ENCODE data around the gene CLCA1. TPM values are rescaled to one million over a fixed set of nuclear protein-coding genes. Genes with fewer than 3 reads are reported as not detected.
A peak's percentile ranks its signal among the peaks of the same experiment; 100 is the strongest.
"Not testable (repeated sequence)": the region's sequence is repeated elsewhere in the genome, so short reads cannot be mapped to it uniquely, and the experiment has no call there.

CLCA1 gene
- total and polyA plus RNA-seq, 10 donors = 0.13 TPM; not detected in 9

DNA sequence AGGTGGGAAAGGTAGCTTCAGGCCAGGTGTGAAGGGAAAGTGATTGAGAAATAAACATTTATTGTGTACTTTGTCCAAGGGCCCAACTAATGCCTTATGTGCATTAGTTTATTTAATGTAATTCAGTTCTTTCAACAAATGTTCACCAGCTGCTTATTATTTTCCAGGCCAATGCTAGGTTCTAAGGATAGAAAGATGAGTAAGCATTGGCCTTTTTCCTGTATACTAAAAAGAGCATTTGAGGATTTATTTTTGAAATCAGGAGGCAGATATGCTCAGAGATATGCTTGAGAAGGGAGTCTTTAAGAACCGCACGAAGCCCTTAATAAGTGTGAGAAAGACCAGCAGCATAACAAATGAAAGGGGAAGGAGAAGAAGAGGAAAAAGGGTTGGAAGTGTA lies 32.0 kb downstream of the CLCA1 start:
- H3K27ac ChIP-seq = no peak overlapping the region
- H3K9me3 ChIP-seq = no peaks in the 10 kb centered on the region
- no peak overlapping the region for H3K4me3 ChIP-seq
- peaks cover 0 to 4% (median 0%) of the 10 kb centered on the region in 7 donors for H3K27me3 ChIP-seq (replicated peaks in 1 of 7)
- TF ChIP-seq, protein P1, sequence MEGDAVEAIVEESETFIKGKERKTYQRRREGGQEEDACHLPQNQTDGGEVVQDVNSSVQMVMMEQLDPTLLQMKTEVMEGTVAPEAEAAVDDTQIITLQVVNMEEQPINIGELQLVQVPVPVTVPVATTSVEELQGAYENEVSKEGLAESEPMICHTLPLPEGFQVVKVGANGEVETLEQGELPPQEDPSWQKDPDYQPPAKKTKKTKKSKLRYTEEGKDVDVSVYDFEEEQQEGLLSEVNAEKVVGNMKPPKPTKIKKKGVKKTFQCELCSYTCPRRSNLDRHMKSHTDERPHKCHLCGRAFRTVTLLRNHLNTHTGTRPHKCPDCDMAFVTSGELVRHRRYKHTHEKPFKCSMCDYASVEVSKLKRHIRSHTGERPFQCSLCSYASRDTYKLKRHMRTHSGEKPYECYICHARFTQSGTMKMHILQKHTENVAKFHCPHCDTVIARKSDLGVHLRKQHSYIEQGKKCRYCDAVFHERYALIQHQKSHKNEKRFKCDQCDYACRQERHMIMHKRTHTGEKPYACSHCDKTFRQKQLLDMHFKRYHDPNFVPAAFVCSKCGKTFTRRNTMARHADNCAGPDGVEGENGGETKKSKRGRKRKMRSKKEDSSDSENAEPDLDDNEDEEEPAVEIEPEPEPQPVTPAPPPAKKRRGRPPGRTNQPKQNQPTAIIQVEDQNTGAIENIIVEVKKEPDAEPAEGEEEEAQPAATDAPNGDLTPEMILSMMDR (IDR thresholded peaks at IDR 0.05 in 8 of 11, conservative IDR thresholded peaks at IDR 0.05 in 3 of 11) = no peak
- TF ChIP-seq POLR2A (IDR thresholded peaks at IDR 0.05) = no peak
- TF ChIP-seq POLR2AphosphoS5 (IDR thresholded peaks at IDR 0.05) = no peak
- H3K4me1 ChIP-seq = peaks cover 0 to 32% (median 12%) of the 10 kb centered on the region in 6 donors
- intact Hi-C loops (cut with DNase I; ENCODE audit: low total_unique reads) = loop anchor here (10.0 kb wide), 2 partner anchors 126 to 184 kb away; no protein-coding TSS in a partner anchor
- 84 to 95% (median 91%) methylated on average over 2 of the region's 2 CpGs for WGBS, 5 donors
- no peak for DNase-seq
- no peaks in the 10 kb centered on the region for H3K36me3 ChIP-seq

DNA sequence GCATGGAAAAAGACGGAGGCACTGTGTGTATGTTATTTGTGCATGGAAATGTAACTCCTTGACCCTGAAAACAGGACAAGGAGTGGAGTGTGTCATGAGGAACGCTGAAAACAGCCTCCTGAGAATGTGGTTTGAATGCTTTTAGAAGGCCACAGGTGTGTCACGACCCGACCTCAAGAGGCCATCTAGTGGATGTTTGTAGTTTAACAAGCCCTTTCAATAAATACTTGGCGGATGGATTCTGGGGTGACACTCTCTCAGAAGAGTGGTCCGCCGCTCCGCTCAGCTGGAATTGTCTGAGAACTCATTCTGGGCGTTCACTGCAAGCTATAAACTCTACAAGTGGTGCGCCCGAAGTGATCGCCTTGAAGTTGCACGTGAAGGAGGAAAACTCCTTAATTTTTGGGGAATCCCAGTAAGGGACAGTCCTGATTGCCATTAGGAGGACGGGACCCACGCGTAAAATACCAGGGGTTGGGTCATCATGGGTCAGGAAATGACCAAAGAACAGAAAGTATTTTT lies 33.5 kb downstream of the CLCA1 start:
- not testable (repeated sequence) for H3K9me3 ChIP-seq; H3K27me3 ChIP-seq (replicated peaks in 1 of 7); H3K36me3 ChIP-seq
- 21 to 54% (median 31%) methylated on average over 16 of the region's 16 CpGs for WGBS, 5 donors
- TF ChIP-seq, protein P1 (IDR thresholded peaks at IDR 0.05 in 8 of 11, conservative IDR thresholded peaks at IDR 0.05 in 3 of 11) = peak in 9 of 11 experiments; percentile 42 to 60 (median 56)
- intact Hi-C loops (cut with DNase I; ENCODE audit: low total_unique reads) = loop anchor here (10.0 kb wide), 2 partner anchors 127 to 183 kb away; no protein-coding TSS in a partner anchor
- Histone ChIP-seq H3K4me3 (peak overlapping the region in 5 of 8 donors; percentile 22 to 66 (median 38)), H3K27ac (peak overlapping the region in 6 of 8 donors; percentile 4 to 71 (median 69)), H3K4me1 (peaks cover 0 to 32% (median 12%) of the 10 kb centered on the region in 6 donors)
- DNase-seq = peak; percentile 78

DNA sequence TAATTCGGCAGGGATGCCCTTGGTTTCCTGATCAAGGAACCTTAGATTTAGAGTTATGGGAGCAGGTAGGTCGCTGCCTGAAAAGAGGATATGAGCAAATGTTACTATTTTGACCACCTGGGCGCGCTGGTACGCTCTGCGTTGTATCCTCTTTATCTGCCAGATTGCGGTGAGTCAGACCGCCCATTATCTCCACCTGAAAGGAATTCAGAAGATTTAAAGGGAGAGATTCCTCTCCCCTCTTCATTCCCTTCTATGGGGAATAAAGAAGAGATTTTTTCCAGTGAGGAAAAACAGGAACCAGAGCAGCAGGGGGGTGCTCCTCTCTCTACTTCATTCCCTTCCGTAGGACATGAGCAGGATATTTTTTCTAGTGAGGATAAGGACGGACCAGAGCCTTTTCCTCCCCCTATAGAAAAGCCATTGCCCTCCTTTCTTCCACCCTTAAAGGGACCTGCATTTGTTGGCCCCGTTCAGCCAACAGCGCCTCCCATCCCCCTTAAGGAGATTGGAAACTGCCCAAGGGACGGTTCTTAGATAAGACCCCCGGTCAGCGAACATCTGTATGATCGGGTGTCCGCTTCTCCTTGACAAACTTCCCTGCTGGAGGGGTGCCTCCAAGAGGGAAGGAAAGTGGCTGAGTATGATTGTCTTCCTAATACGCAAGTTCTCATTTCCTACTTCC lies 34.1 kb downstream of the CLCA1 start:
- WGBS, 5 donors = 36 to 72% (median 51%) methylated on average over 18 of the region's 18 CpGs
- Histone ChIP-seq H3K27me3 (replicated peaks in 1 of 7) (peaks cover 0 to 4% (median 0%) of the 10 kb centered on the region in 7 donors), H3K4me1 (peaks cover 0 to 32% (median 12%) of the 10 kb centered on the region in 6 donors), H3K9me3 (no peaks in the 10 kb centered on the region), H3K36me3 (no peaks in the 10 kb centered on the region), H3K27ac (peak overlapping the region; percentile 4 to 71 (median 63)), H3K4me3 (peak overlapping the region in 7 of 8 donors; percentile 4 to 66 (median 28))
- intact Hi-C loops (cut with DNase I; ENCODE audit: low total_unique reads) = loop anchor here (10.0 kb wide), 2 partner anchors 128 to 182 kb away; no protein-coding TSS in a partner anchor
- no peak for DNase-seq
- TF ChIP-seq POLR2AphosphoS5 (IDR thresholded peaks at IDR 0.05) = peak in 1 of 3 donors; percentile 46
- TF ChIP-seq POLR2A (IDR thresholded peaks at IDR 0.05) = no peak
- TF ChIP-seq, protein P1 (IDR thresholded peaks at IDR 0.05 in 8 of 11, conservative IDR thresholded peaks at IDR 0.05 in 3 of 11) = no peak

Measured in spleen (tissue), 11 donors.